ENCODE measurements around the gene DDX23. TPM values are rescaled to one million over a fixed set of nuclear protein-coding genes. Genes with fewer than 3 reads are reported as not detected.

Gene DDX23
- total and polyA plus RNA-seq, 12 donors = 39.0 to 85.4 (median 66.4) TPM

GRCh38 chr12:48795550-48796455 is 56.2 kb downstream of the DDX23 start:
- peak; percentile 93 to 98 (median 98) for TF ChIP-seq CTCF (IDR thresholded peaks at IDR 0.05)
- no peak for TF ChIP-seq POLR2A (IDR thresholded peaks at IDR 0.05)

GRCh38 chr12:48794870-48795269 is 57.1 kb downstream of the DDX23 start:
- H3K27me3 ChIP-seq = no peaks in the 10 kb centered on the region
- 88 to 93% (median 89%) methylated on average over 3 of the region's 3 CpGs for WGBS, 4 donors
- intact Hi-C loops (cut with DNase I) = loop anchor here in 1 of 2 donors (5.0 kb wide), 1 partner anchor 43 kb away; no protein-coding TSS in a partner anchor
- no peak for TF ChIP-seq CTCF (IDR thresholded peaks at IDR 0.05)
- no peak for TF ChIP-seq POLR2A (IDR thresholded peaks at IDR 0.05)
- no peaks in the 10 kb centered on the region for H3K9me3 ChIP-seq (replicated peaks in 1 of 3)
- no peak overlapping the region for H3K4me3 ChIP-seq
- no peaks in the 10 kb centered on the region for H3K36me3 ChIP-seq (replicated peaks in 1 of 2)
- no peak for DNase-seq
- H3K4me1 ChIP-seq (replicated peaks in 1 of 2) = peaks cover 0 to 1% of the 10 kb centered on the region in 2 donors
- no peak overlapping the region for H3K27ac ChIP-seq

More at GRCh38 chr12:48795550-48796455, 56.2 kb downstream of the DDX23 start:
- 18 to 23% (median 21%) methylated on average over 11 to 12 of the region's 12 CpGs for WGBS, 4 donors
- DNase-seq = peak; percentile 49 to 91 (median 76)
- H3K9me3 ChIP-seq (replicated peaks in 1 of 3) = no peaks in the 10 kb centered on the region
- intact Hi-C loops (cut with DNase I) = loop anchor here in 1 of 2 donors (2.0 kb wide), 1 partner anchor 43 kb away; no protein-coding TSS in a partner anchor
- no peaks in the 10 kb centered on the region for H3K36me3 ChIP-seq (replicated peaks in 1 of 2)
- no peak overlapping the region for H3K4me3 ChIP-seq
- no peak overlapping the region for H3K27ac ChIP-seq
- no peaks in the 10 kb centered on the region for H3K27me3 ChIP-seq
- no peaks in the 10 kb centered on the region for H3K4me1 ChIP-seq (replicated peaks in 1 of 2)

- WGBS, 4 donors = 80 to 91% (median 87%) methylated on average over 3 of the region's 3 CpGs
- no peaks in the 10 kb centered on the region for H3K36me3 ChIP-seq (replicated peaks in 1 of 2)
- intact Hi-C loops (cut with DNase I) = loop anchor here in 1 of 2 donors (5.0 kb wide), 1 partner anchor 41 kb away; no protein-coding TSS in a partner anchor
- no peak overlapping the region for H3K27ac ChIP-seq
- DNase-seq = no peak
- TF ChIP-seq CTCF (IDR thresholded peaks at IDR 0.05) = no peak
- no peak for TF ChIP-seq POLR2A (IDR thresholded peaks at IDR 0.05)
- no peaks in the 10 kb centered on the region for H3K27me3 ChIP-seq
- peaks cover 0 to 6% of the 10 kb centered on the region in 2 donors for H3K4me1 ChIP-seq (replicated peaks in 1 of 2)
- no peak overlapping the region for H3K4me3 ChIP-seq
- no peaks in the 10 kb centered on the region for H3K9me3 ChIP-seq (replicated peaks in 1 of 3)
These were observed 58.3 kb downstream of the DDX23 start for GRCh38 chr12:48793696-48794095.

- no peak overlapping the region for H3K27ac ChIP-seq
- 9 to 27% (median 20%) methylated on average over 4 of the region's 4 CpGs for WGBS, 4 donors
These were observed 62.1 kb downstream of the DDX23 start for GRCh38 chr12:48789858-48790326.

More at GRCh38 chr12:48789858-48790326, 62.1 kb downstream of the DDX23 start:
- Histone ChIP-seq H3K4me1 (replicated peaks in 1 of 2) (peaks cover 17 to 24% of the 10 kb centered on the region in 2 donors), H3K4me3 (peak overlapping the region in 2 of 4 donors; percentile 87 to 97), H3K36me3 (replicated peaks in 1 of 2) (no peaks in the 10 kb centered on the region), H3K9me3 (replicated peaks in 1 of 3) (no peaks in the 10 kb centered on the region), H3K27me3 (no peaks in the 10 kb centered on the region)
- TF ChIP-seq POLR2A (IDR thresholded peaks at IDR 0.05) (no peak), CTCF (IDR thresholded peaks at IDR 0.05) (no peak)
- intact Hi-C loops (cut with DNase I) = loop anchor here in 1 of 2 donors (5.0 kb wide), 1 partner anchor 38 kb away; no protein-coding TSS in a partner anchor
- DNase-seq = no peak
